H1 (cell line): ENCODE results near the gene PHF14. TPM values are rescaled to one million over a fixed set of nuclear protein-coding genes. Genes with fewer than 3 reads are reported as not detected.

Source experiments
- BACH1 ChIP-seq: IDR thresholded peaks from 2 replicates; pipeline ENCODE4 v1.6.1; 2012; ENCODE audit warnings: low read length, improper control_type of control experiment
- polyA plus RNA-seq, 7 experiments: library from polyadenylated mRNA; depleted of rRNA in 3 of 7; stranded (reverse) in 5 of 7; unstranded in 2 of 7; fragments of >200 nt in 5 of 7; fragments of 200-250 nt in 2 of 7; gene quantifications; 1 replicate in 5 of 7; 2 replicates in 1 of 7; 4 replicates in 1 of 7; pipeline versions ENCODE4 v1.2.1 to v1.2.3, GENCODE V29; 2011 to 2013; ENCODE audit warnings: missing spikeins in 2 of 7, mixed read lengths in 2 of 7
- total RNA-seq: library from RNA; stranded (reverse); fragmentation: NEBNext Ultra II Directional; extraction: Animal tissue kit (Norgen Biotek cat#: 25700); gene quantifications from 2 replicates; pipeline ENCODE4 v1.2.1, GENCODE V29; 2021

The PHF14 gene
- total and polyA plus RNA-seq, 2 of the 8 experiments (the other 6 are each of a cell fraction or from before 2014, with no cell fraction given): 17.9 to 70.6 TPM

GRCh38 chr7:10998996-10999757 is 25.5 kb downstream of the PHF14 start (continued):
- TF ChIP-seq BACH1: no peak
- TF ChIP-seq, all 59 proteins: peak for 0
